Astrocyte of the cerebellum (primary cell): Measurements from ENCODE around the gene GNA14.
"Not testable (repeated sequence)": the region's sequence is repeated elsewhere in the genome, so short reads cannot be mapped to it uniquely, and the experiment has no call there.

Experiments used
- DNase-seq: peaks from one replicate; pipeline ENCODE4 v3.0.0-alpha.2; 2011; ENCODE audit warnings: low read depth
- H3K4me3 ChIP-seq: 2 replicates; pipeline ENCODE4 v1.5.1; 2011; ENCODE audit warnings: mild to moderate bottlenecking, low read depth, low read length, moderate library complexity
- CTCF ChIP-seq: IDR thresholded peaks from 2 replicates; pipeline ENCODE4 v1.5.1; 2012; ENCODE audit warnings: low read length, low read depth, moderate library complexity, mild to moderate bottlenecking; ENCODE audit errors: missing control alignments
- in situ Hi-C: cut with HindIII; loops from 2 replicates; pipeline ENCODE4 v1.10.0; 2017; ENCODE audit warnings: low sequenced_read_pairs

The GNA14 gene

GRCh38 chr9:77648234-77649108 lies at the start of gene GNA14:
TSS of gene GNA14 (minus strand) at chr9:77648322. CDS start at chr9:77647793, 529 bp downstream.
- peak; percentile 12 for DNase-seq
- H3K4me3 ChIP-seq: peak within 1 kb of the TSS; percentile 44
- in situ Hi-C loops: no loop called here
- peak; percentile 7 for TF ChIP-seq CTCF

- TF ChIP-seq CTCF: no peak
- DNase-seq: no peak
- H3K4me3 ChIP-seq: no peak overlapping the region
- in situ Hi-C loops: no loop called here
Measured at GRCh38 chr9:77697238-77697984, 49.3 kb upstream of the GNA14 start.

- DNase-seq, H3K4me3 ChIP-seq, in situ Hi-C loops: not testable (repeated sequence)
Measured at GRCh38 chr9:77690723-77691122, 42.6 kb upstream of the GNA14 start.

GRCh38 chr9:77690119-77690518 lies 42.0 kb upstream of the GNA14 start:
- H3K4me3 ChIP-seq, DNase-seq, in situ Hi-C loops: not testable (repeated sequence)

GRCh38 chr9:77687737-77688136 lies 39.6 kb upstream of the GNA14 start:
- in situ Hi-C loops, H3K4me3 ChIP-seq, DNase-seq: not testable (repeated sequence)

GRCh38 chr9:77680581-77680980 lies 32.5 kb upstream of the GNA14 start:
- no peak for DNase-seq
- no peak overlapping the region for H3K4me3 ChIP-seq
- in situ Hi-C loops: no loop called here
- TF ChIP-seq CTCF: no peak

GRCh38 chr9:77679661-77680368 lies 31.7 kb upstream of the GNA14 start:
- no peak for TF ChIP-seq CTCF
- in situ Hi-C loops: no loop called here
- no peak overlapping the region for H3K4me3 ChIP-seq
- DNase-seq: no peak
